ENCODE data around the gene HOXD3.

DNA sequence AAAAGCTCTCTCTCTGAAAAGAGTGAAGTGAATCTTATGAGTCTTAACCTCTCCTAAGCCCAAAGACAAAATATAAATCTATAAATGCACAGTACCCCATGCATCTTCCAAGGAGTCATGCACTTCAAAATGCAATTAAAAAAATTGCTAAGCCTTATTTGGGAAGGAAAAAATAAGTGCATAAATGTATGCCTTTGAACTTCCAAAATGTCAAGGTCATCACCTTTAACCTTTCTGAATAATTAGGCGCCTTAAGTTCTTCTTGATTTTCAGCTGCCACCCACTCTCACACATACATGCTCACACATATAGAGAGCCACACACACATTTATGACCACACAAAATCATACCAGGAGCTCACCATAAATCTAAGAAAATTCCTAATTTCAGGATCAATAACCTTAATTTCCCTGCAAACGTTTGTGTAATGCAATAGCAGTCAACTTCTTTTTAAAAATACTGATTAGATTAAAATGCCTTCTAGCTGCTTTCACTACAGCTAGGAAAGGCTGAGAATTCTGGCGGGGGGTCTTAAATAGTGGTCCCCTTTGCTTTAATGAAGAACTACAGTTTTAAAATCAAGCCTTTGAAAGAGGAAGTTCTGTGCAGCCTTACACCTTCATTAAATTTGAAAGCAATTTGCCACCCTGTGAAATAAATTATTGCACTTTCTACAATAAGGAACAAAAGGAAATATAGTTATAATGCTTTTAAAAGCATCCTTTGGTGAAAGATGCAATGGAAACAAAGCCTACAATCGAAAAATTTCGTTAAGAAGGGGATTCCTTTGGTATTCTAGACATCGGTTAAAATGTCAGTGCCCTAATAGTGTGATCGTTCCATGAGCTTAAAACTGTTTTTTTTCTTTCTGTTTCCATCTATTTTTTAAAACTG lies 46.4 kb upstream of the HOXD3 start:
- TF ChIP-seq, protein P1, sequence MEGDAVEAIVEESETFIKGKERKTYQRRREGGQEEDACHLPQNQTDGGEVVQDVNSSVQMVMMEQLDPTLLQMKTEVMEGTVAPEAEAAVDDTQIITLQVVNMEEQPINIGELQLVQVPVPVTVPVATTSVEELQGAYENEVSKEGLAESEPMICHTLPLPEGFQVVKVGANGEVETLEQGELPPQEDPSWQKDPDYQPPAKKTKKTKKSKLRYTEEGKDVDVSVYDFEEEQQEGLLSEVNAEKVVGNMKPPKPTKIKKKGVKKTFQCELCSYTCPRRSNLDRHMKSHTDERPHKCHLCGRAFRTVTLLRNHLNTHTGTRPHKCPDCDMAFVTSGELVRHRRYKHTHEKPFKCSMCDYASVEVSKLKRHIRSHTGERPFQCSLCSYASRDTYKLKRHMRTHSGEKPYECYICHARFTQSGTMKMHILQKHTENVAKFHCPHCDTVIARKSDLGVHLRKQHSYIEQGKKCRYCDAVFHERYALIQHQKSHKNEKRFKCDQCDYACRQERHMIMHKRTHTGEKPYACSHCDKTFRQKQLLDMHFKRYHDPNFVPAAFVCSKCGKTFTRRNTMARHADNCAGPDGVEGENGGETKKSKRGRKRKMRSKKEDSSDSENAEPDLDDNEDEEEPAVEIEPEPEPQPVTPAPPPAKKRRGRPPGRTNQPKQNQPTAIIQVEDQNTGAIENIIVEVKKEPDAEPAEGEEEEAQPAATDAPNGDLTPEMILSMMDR (IDR thresholded peaks at IDR 0.05) = no peak
- no peak for TF ChIP-seq POLR2A (IDR thresholded peaks at IDR 0.05)

Measured in lower leg skin (tissue), 3 donors.